Endodermal cell (in vitro differentiated cells): Measurements from ENCODE around the gene SLC2A5. TPM values are rescaled to one million over a fixed set of nuclear protein-coding genes. Genes with fewer than 3 reads are reported as not detected.

ENCODE experiments used
- DNase-seq: peaks from one replicate; pipeline ENCODE4 v3.0.0-alpha.2; 2017
- H3K27ac ChIP-seq: 2 replicates; pipeline ENCODE4 v1.5.1; 2013; ENCODE audit warnings: mild to moderate bottlenecking, low read depth, low read length, moderate library complexity
- H3K27me3 ChIP-seq: 2 replicates; pipeline ENCODE4 v1.6.1; 2013; ENCODE audit warnings: mild to moderate bottlenecking, low read length, moderate library complexity; ENCODE audit not compliant: insufficient read depth, control insufficient read depth, poor library complexity, severe bottlenecking
- H3K36me3 ChIP-seq: 2 replicates; pipeline ENCODE4 v1.7.0; 2013; ENCODE audit warnings: mild to moderate bottlenecking, low read length, moderate library complexity; ENCODE audit not compliant: control insufficient read depth, insufficient read depth
- H3K4me1 ChIP-seq: one replicate; pipeline ENCODE4 v1.7.0; 2013; ENCODE audit warnings: low read length; ENCODE audit not compliant: control insufficient read depth, insufficient read depth
- H3K4me3 ChIP-seq: 2 replicates; pipeline ENCODE4 v1.5.1; 2013; ENCODE audit warnings: mild to moderate bottlenecking, low read length, moderate library complexity
- H3K9ac ChIP-seq: 2 replicates; pipeline ENCODE4 v1.6.1; 2013; ENCODE audit warnings: mild to moderate bottlenecking, low read length, moderate library complexity; ENCODE audit not compliant: poor library complexity, severe bottlenecking; ENCODE audit errors: extremely low read depth
- H3K9me3 ChIP-seq: 2 replicates; pipeline ENCODE4 v1.6.1; 2013; ENCODE audit warnings: mild to moderate bottlenecking, low read length, moderate library complexity; ENCODE audit not compliant: control insufficient read depth
- H3K27ac Mint-ChIP-seq: 2 replicates; pipeline ENCODE4 v1.8.0; 2020; ENCODE audit warnings: mixed read lengths
- H3K27me3 Mint-ChIP-seq: 2 replicates; pipeline ENCODE4 v1.8.0; 2021; ENCODE audit warnings: mild to moderate bottlenecking, mixed read lengths; ENCODE audit not compliant: insufficient read depth
- H3K36me3 Mint-ChIP-seq: 2 replicates; pipeline ENCODE4 v1.8.0; 2020; ENCODE audit warnings: low read depth, mixed read lengths
- H3K4me1 Mint-ChIP-seq: 2 replicates; pipeline ENCODE4 v1.8.0; 2020; ENCODE audit warnings: mixed read lengths
- H3K4me3 Mint-ChIP-seq: 2 replicates; pipeline ENCODE4 v1.8.0; 2020; ENCODE audit warnings: mild to moderate bottlenecking, moderate library complexity, mixed read lengths
- H3K9me3 Mint-ChIP-seq: 2 replicates; pipeline ENCODE4 v1.8.0; 2020; ENCODE audit warnings: mild to moderate bottlenecking, mixed read lengths
- CTCF ChIP-seq: fragments of 200-600 bp; sonication (generic); conservative IDR thresholded peaks from 2 replicates; pipeline ENCODE4 v1.5.0; 2021; ENCODE audit warnings: antibody characterized with exemption, mild to moderate bottlenecking
- WGBS, 2 experiments: methylation state at CpG; one replicate each; pipeline versions ENCODE4 v1.1.5 to v1.1.7; 2013; ENCODE audit warnings: missing lambda C conversion rate in 2 of 2, mixed read lengths in 1 of 2; ENCODE audit not compliant: insufficient coverage in 1 of 2, insufficient read length in 1 of 2; 5-methylcytosine and 5-hydroxymethylcytosine counted together
- total RNA-seq, 2 donors: library from RNA; stranded (reverse); fragmentation: NEBNext Ultra II Directional in 1 of 2; extraction: Animal tissue kit (Norgen Biotek cat#: 25700) in 1 of 2; gene quantifications; 2 replicates in 1 of 2; 3 replicates in 1 of 2; pipeline ENCODE4 v1.2.1, GENCODE V29; 2021

SLC2A5 gene
- total RNA-seq, 2 donors from 2014 or later = not detected

DNA sequence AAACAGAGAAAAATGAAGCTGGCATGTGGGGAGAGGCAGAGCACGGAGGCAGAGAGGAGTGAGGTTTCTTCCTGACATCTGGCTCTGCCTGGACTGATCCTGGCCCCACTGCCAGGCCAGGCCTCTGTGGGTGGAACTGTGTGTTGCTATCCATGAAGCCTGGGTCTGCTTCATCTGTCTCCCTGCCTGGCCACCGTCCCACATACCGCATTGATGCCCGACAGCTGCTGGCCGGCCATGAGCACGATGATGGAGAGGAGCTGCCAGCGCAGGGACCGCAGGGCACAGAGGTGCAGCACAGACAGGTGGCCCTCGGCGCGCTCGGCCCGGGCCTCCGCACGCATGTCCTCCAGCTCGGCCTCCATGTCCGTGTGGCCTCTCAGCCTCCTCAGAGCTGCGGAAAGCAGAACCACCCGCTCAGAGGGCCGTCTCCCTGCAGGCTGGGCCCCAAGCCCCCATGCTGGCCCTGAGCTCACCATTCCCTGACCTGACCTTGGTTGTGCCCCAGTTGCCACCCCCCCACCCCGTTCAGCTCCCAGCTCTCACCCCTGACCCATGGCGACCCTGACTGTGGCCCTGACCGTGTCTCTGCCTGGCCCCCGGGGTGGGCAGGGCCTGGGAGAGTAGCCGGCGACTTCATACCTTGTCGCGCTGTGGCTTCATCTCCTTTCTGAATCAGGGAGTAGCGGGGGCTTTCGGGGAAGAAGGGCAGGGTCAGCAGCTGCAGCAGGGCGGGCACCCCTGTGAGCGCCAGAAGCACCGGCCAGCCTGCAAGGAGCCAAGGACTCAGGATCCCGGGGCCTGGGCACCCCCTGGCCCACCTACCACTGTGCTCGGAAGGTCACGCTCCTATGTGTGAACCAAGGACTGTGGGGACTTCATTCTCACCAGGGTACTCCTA lies 54.7 kb downstream of the SLC2A5 start:
- Mint-ChIP-seq H3K27me3 (no peaks in the 10 kb centered on the region), H3K27ac (no peak overlapping the region), H3K4me1 (no peaks in the 10 kb centered on the region), H3K9me3 (no peaks in the 10 kb centered on the region), H3K4me3 (no peak overlapping the region), H3K36me3 (no peaks in the 10 kb centered on the region)
- Histone ChIP-seq H3K4me3 (no peak overlapping the region), H3K36me3 (no peaks in the 10 kb centered on the region), H3K27me3 (no peaks in the 10 kb centered on the region), H3K4me1 (no peaks in the 10 kb centered on the region), H3K9me3 (no peaks in the 10 kb centered on the region), H3K9ac (no peak overlapping the region), H3K27ac (no peak overlapping the region)
- no peak for TF ChIP-seq CTCF
- 92 to 96% methylated on average over 27 to 36 of the region's 36 CpGs for WGBS, 2 experiments
- DNase-seq = no peak

DNA sequence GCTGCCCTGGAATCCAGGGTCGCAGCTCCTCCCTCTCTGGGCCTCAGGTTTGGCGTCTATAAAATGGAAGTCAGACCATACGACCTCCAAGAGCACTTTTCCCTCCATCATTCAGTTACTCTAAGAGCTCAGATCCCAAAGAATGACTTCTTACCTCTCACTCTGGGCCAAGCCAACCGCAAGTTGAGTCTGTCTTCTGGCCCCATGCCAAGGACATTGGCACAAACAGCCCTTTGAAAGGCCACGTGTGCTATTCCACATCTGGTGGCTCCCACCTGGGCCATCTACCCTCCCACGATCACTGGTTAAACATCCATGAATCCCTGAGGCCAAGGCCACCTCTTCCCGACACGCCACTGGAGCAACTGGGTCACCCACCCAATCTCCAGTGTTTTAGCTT lies 55.6 kb downstream of the SLC2A5 start:
- Histone ChIP-seq H3K36me3 (no peaks in the 10 kb centered on the region), H3K9me3 (no peaks in the 10 kb centered on the region), H3K27ac (no peak overlapping the region), H3K4me1 (no peaks in the 10 kb centered on the region), H3K27me3 (no peaks in the 10 kb centered on the region), H3K4me3 (no peak overlapping the region), H3K9ac (no peak overlapping the region)
- no peak for TF ChIP-seq CTCF
- no peaks in the 10 kb centered on the region for H3K36me3 Mint-ChIP-seq
- H3K4me3 Mint-ChIP-seq = no peak overlapping the region
- H3K27ac Mint-ChIP-seq = no peak overlapping the region
- H3K9me3 Mint-ChIP-seq = no peaks in the 10 kb centered on the region
- no peak for DNase-seq
- 91 to 95% methylated on average over 7 to 8 of the region's 8 CpGs for WGBS, 2 experiments
- H3K4me1 Mint-ChIP-seq = no peaks in the 10 kb centered on the region
- H3K27me3 Mint-ChIP-seq = no peaks in the 10 kb centered on the region

DNA sequence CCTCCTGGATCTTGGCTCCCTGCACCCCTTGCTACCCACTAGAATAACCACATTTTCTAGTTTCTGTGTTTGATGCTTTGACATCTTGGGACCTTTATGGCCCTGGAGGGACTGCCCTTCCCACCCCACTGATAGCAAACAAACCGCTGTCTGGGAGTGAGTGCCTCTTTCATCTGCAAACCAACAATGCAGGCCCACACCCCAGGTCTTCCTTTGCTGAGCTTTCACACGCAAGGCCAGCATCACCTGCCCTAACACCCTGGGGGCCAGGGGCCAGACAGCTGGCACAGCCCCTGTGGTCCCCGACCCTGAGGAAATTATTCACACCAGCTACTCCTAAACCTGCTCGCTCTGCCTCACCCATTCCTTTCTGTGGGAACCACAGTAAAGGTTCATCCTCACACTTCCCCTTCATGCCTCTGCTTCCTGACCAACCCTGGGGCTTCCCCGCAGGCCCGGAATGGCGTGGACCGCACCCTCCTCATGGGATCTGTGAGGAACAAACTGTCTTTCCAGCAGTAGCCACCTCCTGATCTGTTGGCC lies 58.6 kb downstream of the SLC2A5 start:
- Histone ChIP-seq H3K9me3 (no peaks in the 10 kb centered on the region), H3K4me1 (no peaks in the 10 kb centered on the region), H3K27me3 (no peaks in the 10 kb centered on the region), H3K27ac (no peak overlapping the region), H3K4me3 (no peak overlapping the region), H3K36me3 (no peaks in the 10 kb centered on the region), H3K9ac (no peak overlapping the region)
- WGBS, 2 experiments = 91 to 100% methylated on average over 1 to 8 of the region's 8 CpGs
- no peak for DNase-seq
- no peak overlapping the region for H3K4me3 Mint-ChIP-seq
- TF ChIP-seq CTCF = no peak
- no peaks in the 10 kb centered on the region for H3K9me3 Mint-ChIP-seq
- no peaks in the 10 kb centered on the region for H3K36me3 Mint-ChIP-seq
- no peaks in the 10 kb centered on the region for H3K4me1 Mint-ChIP-seq
- H3K27me3 Mint-ChIP-seq = no peaks in the 10 kb centered on the region
- H3K27ac Mint-ChIP-seq = peak overlapping the region; percentile 20
